BLaER1 (cell line): ENCODE data around the gene KIF9.

Experiments
- H3K27ac ChIP-seq: shearing (Covaris generic); formaldehyde crosslinking; 2 replicates; pipeline ENCODE4 v1.8.1; 2022
- H3K27me3 ChIP-seq: shearing (Covaris generic); formaldehyde crosslinking; 2 replicates; pipeline ENCODE4 v1.8.1; 2022
- H3K36me3 ChIP-seq: shearing (Covaris generic); formaldehyde crosslinking; 2 replicates; pipeline ENCODE4 v1.8.1; 2022
- H3K4me1 ChIP-seq: shearing (Covaris generic); formaldehyde crosslinking; 2 replicates; pipeline ENCODE4 v1.8.1; 2022
- H3K4me2 ChIP-seq: shearing (Covaris generic); formaldehyde crosslinking; 2 replicates; pipeline ENCODE4 v1.8.1; 2022
- H3K4me3 ChIP-seq: shearing (Covaris generic); formaldehyde crosslinking; 2 replicates; pipeline ENCODE4 v1.8.1; 2022
- H3K9ac ChIP-seq: shearing (Covaris generic); formaldehyde crosslinking; 2 replicates; pipeline ENCODE4 v1.8.1; 2022
- H3K9me3 ChIP-seq: shearing (Covaris generic); formaldehyde crosslinking; 2 replicates; pipeline ENCODE4 v1.8.1; 2022
- H4K20me1 ChIP-seq: shearing (Covaris generic); formaldehyde crosslinking; 2 replicates; pipeline ENCODE4 v1.8.1; 2022
- Cebpa-rat ChIP-seq: shearing (Covaris generic); IDR thresholded peaks from 2 replicates; pipeline ENCODE4 v1.8.1; 2022

KIF9 gene

GRCh38 chr3:47276558-47276957 lies 6.0 kb downstream of the KIF9 start:
- Histone ChIP-seq H3K36me3 (peaks cover 29% of the 10 kb centered on the region), H3K9me3 (no peaks in the 10 kb centered on the region), H3K4me2 (no peak overlapping the region), H3K27me3 (no peaks in the 10 kb centered on the region), H4K20me1 (no peaks in the 10 kb centered on the region), H3K27ac (no peak overlapping the region), H3K9ac (no peak overlapping the region), H3K4me1 (peaks cover 14% of the 10 kb centered on the region), H3K4me3 (no peak overlapping the region)
- no peak for TF ChIP-seq Cebpa-rat

GRCh38 chr3:47274652-47275051 lies 7.9 kb downstream of the KIF9 start:
- no peaks in the 10 kb centered on the region for H4K20me1 ChIP-seq
- no peaks in the 10 kb centered on the region for H3K4me1 ChIP-seq
- no peak overlapping the region for H3K27ac ChIP-seq
- peaks cover 29% of the 10 kb centered on the region for H3K36me3 ChIP-seq
- no peaks in the 10 kb centered on the region for H3K27me3 ChIP-seq
- no peaks in the 10 kb centered on the region for H3K9me3 ChIP-seq
- no peak overlapping the region for H3K9ac ChIP-seq
- no peak overlapping the region for H3K4me3 ChIP-seq
- H3K4me2 ChIP-seq = no peak overlapping the region
- TF ChIP-seq Cebpa-rat = no peak

GRCh38 chr3:47273564-47273963 lies 9.0 kb downstream of the KIF9 start:
- H3K9me3 ChIP-seq = no peaks in the 10 kb centered on the region
- no peak overlapping the region for H3K9ac ChIP-seq
- H3K36me3 ChIP-seq = peaks cover 29% of the 10 kb centered on the region
- no peak overlapping the region for H3K4me2 ChIP-seq
- peaks cover 1% of the 10 kb centered on the region; the same call in 1 of the 2 replicates for H3K4me1 ChIP-seq
- H4K20me1 ChIP-seq = no peaks in the 10 kb centered on the region
- no peaks in the 10 kb centered on the region for H3K27me3 ChIP-seq
- TF ChIP-seq Cebpa-rat = no peak
- H3K27ac ChIP-seq = no peak overlapping the region
- H3K4me3 ChIP-seq = no peak overlapping the region

- H3K9me3 ChIP-seq = no peaks in the 10 kb centered on the region
- H3K27me3 ChIP-seq = no peaks in the 10 kb centered on the region
- H3K9ac ChIP-seq = no peak overlapping the region
- no peak for TF ChIP-seq Cebpa-rat
- H3K4me3 ChIP-seq = no peak overlapping the region
- no peak overlapping the region for H3K4me2 ChIP-seq
- H3K27ac ChIP-seq = no peak overlapping the region
- no peaks in the 10 kb centered on the region for H4K20me1 ChIP-seq
- H3K4me1 ChIP-seq = peaks cover 32% of the 10 kb centered on the region
- peaks cover 28% of the 10 kb centered on the region for H3K36me3 ChIP-seq
Observed at GRCh38 chr3:47270526-47270925, 12.1 kb downstream of the KIF9 start.

- Histone ChIP-seq H3K4me2 (peak overlapping the region; percentile 71), H3K9me3 (no peaks in the 10 kb centered on the region), H3K36me3 (peaks cover 5% of the 10 kb centered on the region; the same call in 1 of the 2 replicates), H3K9ac (no peak overlapping the region), H3K4me1 (peaks cover 38% of the 10 kb centered on the region), H3K27ac (peak overlapping the region; percentile 59), H4K20me1 (no peaks in the 10 kb centered on the region), H3K4me3 (no peak overlapping the region), H3K27me3 (no peaks in the 10 kb centered on the region)
- TF ChIP-seq Cebpa-rat = no peak
Observed at GRCh38 chr3:47267490-47267824, 15.1 kb downstream of the KIF9 start.

- Histone ChIP-seq H3K4me2 (peak overlapping the region; percentile 71), H3K9ac (peak overlapping the region; percentile 25; the same call in 1 of the 2 replicates), H3K4me1 (peaks cover 38% of the 10 kb centered on the region), H3K4me3 (no peak overlapping the region), H4K20me1 (no peaks in the 10 kb centered on the region), H3K36me3 (peaks cover 3% of the 10 kb centered on the region; the same call in 1 of the 2 replicates), H3K27me3 (no peaks in the 10 kb centered on the region), H3K9me3 (no peaks in the 10 kb centered on the region), H3K27ac (peak overlapping the region; percentile 59)
- no peak for TF ChIP-seq Cebpa-rat
Observed at GRCh38 chr3:47266709-47267489, 15.7 kb downstream of the KIF9 start.

GRCh38 chr3:47265725-47266428 lies 16.7 kb downstream of the KIF9 start:
- Histone ChIP-seq H3K4me1 (peaks cover 38% of the 10 kb centered on the region), H3K9ac (0 out of 2 replicates have a peak overlapping the region, but pooled peaks have one; percentile 38), H3K9me3 (no peaks in the 10 kb centered on the region), H3K36me3 (no peaks in the 10 kb centered on the region), H3K27ac (peak overlapping the region; percentile 59), H4K20me1 (no peaks in the 10 kb centered on the region), H3K4me3 (no peak overlapping the region), H3K27me3 (no peaks in the 10 kb centered on the region), H3K4me2 (peak overlapping the region; percentile 71)
- TF ChIP-seq Cebpa-rat = no peak

GRCh38 chr3:47265008-47265407 lies 17.6 kb downstream of the KIF9 start:
- H4K20me1 ChIP-seq = no peaks in the 10 kb centered on the region
- no peaks in the 10 kb centered on the region for H3K36me3 ChIP-seq
- TF ChIP-seq Cebpa-rat = no peak
- no peaks in the 10 kb centered on the region for H3K27me3 ChIP-seq
- H3K4me1 ChIP-seq = peaks cover 38% of the 10 kb centered on the region
- H3K27ac ChIP-seq = peak overlapping the region; percentile 44; the same call in 1 of the 2 replicates
- no peak overlapping the region for H3K4me3 ChIP-seq
- H3K4me2 ChIP-seq = peak overlapping the region; percentile 41; the same call in 1 of the 2 replicates
- H3K9me3 ChIP-seq = no peaks in the 10 kb centered on the region
- no peak overlapping the region for H3K9ac ChIP-seq

GRCh38 chr3:47261301-47261700 lies 21.3 kb downstream of the KIF9 start:
- Histone ChIP-seq H3K27ac (no peak overlapping the region), H3K27me3 (no peaks in the 10 kb centered on the region), H4K20me1 (no peaks in the 10 kb centered on the region), H3K4me1 (peaks cover 25% of the 10 kb centered on the region), H3K36me3 (no peaks in the 10 kb centered on the region), H3K9ac (no peak overlapping the region), H3K4me2 (no peak overlapping the region), H3K4me3 (no peak overlapping the region), H3K9me3 (no peaks in the 10 kb centered on the region)
- no peak for TF ChIP-seq Cebpa-rat

- no peak overlapping the region for H3K4me2 ChIP-seq
- no peaks in the 10 kb centered on the region for H3K36me3 ChIP-seq
- no peak overlapping the region for H3K27ac ChIP-seq
- H3K4me1 ChIP-seq = peaks cover 18% of the 10 kb centered on the region
- H4K20me1 ChIP-seq = no peaks in the 10 kb centered on the region
- no peaks in the 10 kb centered on the region for H3K27me3 ChIP-seq
- H3K9me3 ChIP-seq = no peaks in the 10 kb centered on the region
- no peak overlapping the region for H3K9ac ChIP-seq
- H3K4me3 ChIP-seq = no peak overlapping the region
- no peak for TF ChIP-seq Cebpa-rat
Observed at GRCh38 chr3:47260605-47261004, 22.0 kb downstream of the KIF9 start.
